K562 (cell line): ENCODE results near the gene HPCAL1. TPM values are rescaled to one million over a fixed set of nuclear protein-coding genes. Genes with fewer than 3 reads are reported as not detected.
"Not testable (repeated sequence)": the region's sequence is repeated elsewhere in the genome, so short reads cannot be mapped to it uniquely, and the experiment has no call there.

Experiments used
- ATAC-seq: fragments of 200-7000 bp; cut with Tn5 transposase; 3 replicates; pipeline ENCODE4 v1.9.1; 2020; ENCODE audit warnings: moderate library complexity
- BruUV-seq: library from RNA; stranded (reverse); fragments of 400-500 nt; replicated peaks from 2 replicates; lab custom pipeline; 2021; lab: Mats Ljungman, UMichigan
- CTCF ChIA-PET: fragments of 300-600 bp; formaldehyde crosslinking; extraction: SDS; loops from one replicate; lab custom pipeline; 2021; ENCODE audit warnings: low intra/inter-chr PET ratio; lab: Yijun Ruan, JAX
- POLR2A ChIA-PET: fragments of 300-600, 350-650 bp; sonication (Branson Sonifier 250); formaldehyde crosslinking; extraction: SDS; loops from one replicate; lab custom pipeline; 2021; ENCODE audit warnings: antibody characterized with exemption, inconsistent platforms; lab: Yijun Ruan, JAX
- DNase-seq, 4 experiments: peaks; one replicate each; pipeline versions ENCODE4 v3.0.0 to v3.0.0-alpha.2; 2011 to 2018; ENCODE audit warnings: low spot score in 3 of 4, mixed read lengths in 3 of 4; ENCODE audit errors: extremely low read depth in 1 of 4
- FAIRE-seq: peaks from 2 replicates; lab custom pipeline; 2011; peaks lifted over from hg19 to GRCh38; lab: Jason Lieb, UNC
- H2AFZ ChIP-seq: 2 replicates; pipeline ENCODE4 v1.6.0; 2011; ENCODE audit warnings: low read depth, low read length, control low read depth, inconsistent platforms
- H3K27ac ChIP-seq: fragments of 200-600 bp; 3 replicates; pipeline ENCODE4 v1.8.0; 2011; ENCODE audit warnings: low read depth, mild to moderate bottlenecking, control low read depth, inconsistent platforms, low read length, moderate library complexity, mixed read lengths; ENCODE audit errors: extremely low read depth
- H3K27me3 ChIP-seq, 2 experiments: fragments of 300-600 bp in 1 of 2; 2 replicates in 1 of 2; 3 replicates in 1 of 2; pipeline versions ENCODE4 v1.6.0 to v1.8.0; 2011; ENCODE audit warnings: inconsistent platforms in 2 of 2, low read length in 2 of 2, mild to moderate bottlenecking in 1 of 2, mixed read lengths in 1 of 2, moderate library complexity in 1 of 2; ENCODE audit not compliant: control insufficient read depth in 2 of 2, insufficient read depth in 2 of 2
- H3K36me3 ChIP-seq: fragments of 300-600 bp; 3 replicates; pipeline ENCODE4 v1.8.0; 2011; ENCODE audit warnings: mild to moderate bottlenecking, low read length, inconsistent platforms; ENCODE audit not compliant: control insufficient read depth, insufficient read depth
- H3K4me1 ChIP-seq, 2 experiments: fragments of 200-600 bp in 1 of 2; replicated peaks in 1 of 2; 2 replicates in 1 of 2; 3 replicates in 1 of 2; pipeline versions ENCODE4 v1.5.1 to v1.8.0; 2011; ENCODE audit warnings: inconsistent platforms in 2 of 2, low read length in 2 of 2, mild to moderate bottlenecking in 1 of 2, mixed read lengths in 1 of 2, moderate library complexity in 1 of 2; ENCODE audit not compliant: control insufficient read depth in 2 of 2, insufficient read depth in 2 of 2
- H3K4me2 ChIP-seq: 2 replicates; pipeline ENCODE4 v1.6.1; 2011; ENCODE audit warnings: low read length, control low read depth, inconsistent platforms, mixed read lengths; ENCODE audit not compliant: insufficient read depth
- H3K4me3 ChIP-seq: fragments of 200-600 bp; sonication (generic), shearing (Covaris generic); 2 replicates; pipeline ENCODE4 v1.5.1; 2016; ENCODE audit warnings: control low read depth, inconsistent platforms
- H3K79me2 ChIP-seq: fragments of 200-600 bp; 3 replicates; pipeline ENCODE4 v1.8.0; 2011; ENCODE audit warnings: low read length, inconsistent platforms; ENCODE audit not compliant: control insufficient read depth, insufficient read depth
- H3K9ac ChIP-seq, 2 experiments: 2 replicates each; pipeline versions ENCODE4 v1.6.0 to v1.6.1; 2011; ENCODE audit warnings: low read depth in 2 of 2, low read length in 2 of 2, control low read depth in 1 of 2, inconsistent platforms in 1 of 2, mild to moderate bottlenecking in 1 of 2, mixed read lengths in 1 of 2; ENCODE audit not compliant: insufficient read depth in 1 of 2
- H3K9me1 ChIP-seq: one replicate; pipeline ENCODE4 v1.6.0; 2011; ENCODE audit warnings: inconsistent platforms, mild to moderate bottlenecking, low read length, moderate library complexity; ENCODE audit not compliant: control insufficient read depth, insufficient read depth
- H3K9me3 ChIP-seq: replicated peaks from 2 replicates; pipeline ENCODE4 v1.5.1; 2011; ENCODE audit warnings: low read depth, low read length, inconsistent platforms; ENCODE audit not compliant: control insufficient read depth, insufficient read depth
- H4K20me1 ChIP-seq: replicated peaks from 2 replicates; pipeline ENCODE4 v1.6.1; 2011; ENCODE audit warnings: low read length, inconsistent platforms, mixed read lengths; ENCODE audit not compliant: control insufficient read depth, insufficient read depth
- JUND ChIP-seq, 2 experiments: IDR thresholded peaks; 2 replicates in 1 of 2; 3 replicates in 1 of 2; pipeline ENCODE4 v1.6.1; 2011; ENCODE audit warnings: borderline replicate concordance in 2 of 2, low read depth in 2 of 2, low read length in 2 of 2, improper control_type of control experiment in 1 of 2, missing biosample characterization in 1 of 2, missing genetic modification characterization in 1 of 2, missing genetic modification reagents in 1 of 2
- KDM1A ChIP-seq, 2 experiments: fragments of 450-650 bp; IDR thresholded peaks; 2 replicates each; pipeline ENCODE4 v1.6.1; 2016; ENCODE audit warnings: mild to moderate bottlenecking in 2 of 2
- NRF1 ChIP-seq, 2 experiments: fragments of 450-650 bp; IDR thresholded peaks in 1 of 2; conservative IDR thresholded peaks in 1 of 2; 2 replicates each; pipeline ENCODE4 v1.6.1; 2014; ENCODE audit warnings: mild to moderate bottlenecking in 2 of 2
- ZNF134 ChIP-seq: fragments of 250-450 bp; sonication (Bioruptor Pico); conservative IDR thresholded peaks from 2 replicates; pipeline ENCODE4 v1.4.0; 2020
- WGBS: fragments of 100-300 bp; shearing (Covaris generic); methylation state at CpG from one replicate; pipeline ENCODE4 v1.1.6; 2016; ENCODE audit warnings: low coverage, mixed read lengths; ENCODE audit not compliant: insufficient coverage; ENCODE audit errors: missing lambda C conversion rate; 5-methylcytosine and 5-hydroxymethylcytosine counted together
- in situ Hi-C: fragments of 300-500 bp; cut with MboI; formaldehyde crosslinking; loops from 4 replicates; pipeline ENCODE4 v1.15.0; 2018; ENCODE audit warnings: inconsistent platforms, mixed read lengths
- intact Hi-C: fragments of 100-400 bp; cut with micrococcal nuclease; formaldehyde crosslinking; loops from 2 replicates; pipeline ENCODE4 v1.14.2; 2022
- polyA plus RNA-seq, 8 experiments: library from polyadenylated mRNA; depleted of rRNA in 4 of 8; stranded (reverse) in 5 of 8; unstranded in 3 of 8; fragments of >200 nt; fragmentation: Nextera tagmentation in 2 of 8; fragmentation: Illumina TruSeq in 1 of 8; extraction: Ambion mirVana in 2 of 8; extraction: Trizol in 1 of 8; gene quantifications; 2 replicates each; pipeline versions ENCODE4 v1.2.1 to v1.2.3, GENCODE V29; 2011 to 2014; ENCODE audit warnings: inconsistent platforms in 1 of 8, missing spikeins in 1 of 8
- total RNA-seq, 7 experiments: library from RNA; depleted of rRNA in 6 of 7; stranded (reverse); fragments of >200 nt in 6 of 7; fragmentation: Illumina TruSeq in 2 of 7; extraction: Trizol in 2 of 7; gene quantifications; 2 replicates each; pipeline versions ENCODE4 v1.2.1 to v1.2.3, GENCODE V29; 2011 to 2021; ENCODE audit warnings: low replicate concordance in 1 of 7

The HPCAL1 gene
- total and polyA plus RNA-seq, 9 of the 15 experiments (the other 6 are each of a cell fraction or from before 2014, with no cell fraction given) = 2.7 to 65.5 (median 23.9) TPM

GRCh38 chr2:10454505-10454904, 151.8 kb downstream of the HPCAL1 start:
- POLR2A ChIA-PET = interaction anchor here (1.0 to 1.1 kb wide), 2 partner anchors 9 to 411 kb away, joined by 3 to 4 read pairs; partner anchors contain the start of gene KLF11
- TF ChIP-seq JUND (IDR thresholded peaks at IDR 0.05; ENCODE audit: borderline replicate concordance, low read depth, low read length) (no peak), JUND (tag; IDR thresholded peaks at IDR 0.05; ENCODE audit: borderline replicate concordance, low read depth, low read length) (no peak), NRF1 (conservative IDR thresholded peaks at IDR 0.05 in 1 of 2, IDR thresholded peaks at IDR 0.05 in 1 of 2) (no peak), KDM1A (IDR thresholded peaks at IDR 0.05) (no peak)
- TF ChIP-seq, all 486 proteins: peak for 0
- H3K4me3 ChIP-seq = no peak overlapping the region
- peak overlapping the region in 1 of 2 experiments; percentile 43; a peak in 2 of 4 replicates for H3K9ac ChIP-seq
- H4K20me1 ChIP-seq = 0 out of 2 replicates have a peak, but pooled peaks cover 3% of the 10 kb centered on the region
- FAIRE-seq (no peak), DNase-seq (no peak), ATAC-seq (no peak)
- H3K27ac ChIP-seq = no peak overlapping the region
- no peaks in the 10 kb centered on the region for H3K9me3 ChIP-seq
- H3K9me1 ChIP-seq = no peaks in the 10 kb centered on the region
- BruUV-seq = no TSS peak
- in situ Hi-C loops = no loop called here
- no peaks in the 10 kb centered on the region for H3K36me3 ChIP-seq
- H3K27me3 ChIP-seq = peaks cover 21 to 29% of the 10 kb centered on the region in 2 experiments
- 18% methylated on average over 7 of the region's 7 CpGs for WGBS
- H3K4me1 ChIP-seq = peaks cover 9 to 14% of the 10 kb centered on the region in 2 experiments; a peak in 4 of 5 replicates
- H3K79me2 ChIP-seq = peaks cover 5% of the 10 kb centered on the region
- no peak overlapping the region for H2AFZ ChIP-seq
- CTCF ChIA-PET = no interaction called here
- intact Hi-C loops = no loop called here
- H3K4me2 ChIP-seq = no peak overlapping the region

- H3K4me1 ChIP-seq, ATAC-seq, H3K4me2 ChIP-seq, H3K36me3 ChIP-seq, CTCF ChIA-PET, H3K27ac ChIP-seq, DNase-seq, H3K9me3 ChIP-seq, H3K4me3 ChIP-seq, H3K79me2 ChIP-seq, H3K9me1 ChIP-seq, H3K9ac ChIP-seq, in situ Hi-C loops, BruUV-seq, H2AFZ ChIP-seq, intact Hi-C loops, H4K20me1 ChIP-seq, FAIRE-seq: not testable (repeated sequence)
- peaks cover 28 to 49% of the 10 kb centered on the region in 2 experiments for H3K27me3 ChIP-seq
- 14% methylated on average over 3 of the region's 3 CpGs for WGBS
- POLR2A ChIA-PET = interaction anchor here (1.3 kb wide), 1 partner anchor 10 kb away, joined by 10 read pairs; the partner anchor contains the start of gene ODC1
- 0 out of 2 replicates have a peak, but pooled peaks have one; percentile 56 for TF ChIP-seq ZNF134 (CRISPR knock-in tag)
Observed at GRCh38 chr2:10457195-10457594, 154.5 kb downstream of the HPCAL1 start.
